Epithelial cell of proximal tubule (primary cell): Measurements from ENCODE around the gene NPAP1. TPM values are rescaled to one million over a fixed set of nuclear protein-coding genes. Genes with fewer than 3 reads are reported as not detected.
A peak's percentile ranks its signal among the peaks of the same experiment; 100 is the strongest.
"Not testable (repeated sequence)": the region's sequence is repeated elsewhere in the genome, so short reads cannot be mapped to it uniquely, and the experiment has no call there.

ENCODE experiments used
- DNase-seq: peaks from one replicate; pipeline ENCODE4 v3.0.0-alpha.2; 2011; ENCODE audit warnings: low read depth
- H3K4me3 ChIP-seq: 2 replicates; pipeline ENCODE4 v1.5.1; 2011; ENCODE audit warnings: low read depth, mild to moderate bottlenecking, low read length
- CTCF ChIP-seq: conservative IDR thresholded peaks from 2 replicates; pipeline ENCODE4 v1.5.1; 2012; ENCODE audit warnings: low read depth, mild to moderate bottlenecking, low read length
- total RNA-seq: library from RNA; depleted of rRNA; stranded (reverse); fragments of >200 nt; gene quantifications from 2 replicates; pipeline ENCODE4 v1.2.3, GENCODE V29; 2015

NPAP1 gene
- total RNA-seq, result 0.07 TPM in 1 of 2 replicates, not detected in the other

- no peak for TF ChIP-seq CTCF
- DNase-seq, result no peak
- H3K4me3 ChIP-seq, result no peak within 1 kb of the TSS
Measured at GRCh38 chr15:24675332-24676144, at the start of gene NPAP1. TSS of gene NPAP1 (plus strand) at chr15:24675775. CDS start at chr15:24675868, 93 bp downstream.

GRCh38 chr15:24627443-24627842, 48.1 kb upstream of the NPAP1 start:
- peak; percentile 29 for DNase-seq
- TF ChIP-seq CTCF, result no peak
- H3K4me3 ChIP-seq, result no peak overlapping the region

- TF ChIP-seq CTCF, result no peak
- DNase-seq, result no peak
- no peak overlapping the region for H3K4me3 ChIP-seq
Measured at GRCh38 chr15:24633082-24633481, 42.5 kb upstream of the NPAP1 start.

GRCh38 chr15:24639412-24639811, 36.2 kb upstream of the NPAP1 start:
- H3K4me3 ChIP-seq, DNase-seq: not testable (repeated sequence)

GRCh38 chr15:24645627-24646026, 29.9 kb upstream of the NPAP1 start:
- no peak for TF ChIP-seq CTCF
- no peak overlapping the region for H3K4me3 ChIP-seq

GRCh38 chr15:24659622-24660021, 16.0 kb upstream of the NPAP1 start:
- no peak for DNase-seq
- TF ChIP-seq CTCF, result no peak

More at GRCh38 chr15:24645627-24646026, 29.9 kb upstream of the NPAP1 start:
- DNase-seq, result no peak

GRCh38 chr15:24662991-24663390, 12.6 kb upstream of the NPAP1 start:
- no peak overlapping the region for H3K4me3 ChIP-seq
- DNase-seq, result no peak
- TF ChIP-seq CTCF, result no peak

More at GRCh38 chr15:24659622-24660021, 16.0 kb upstream of the NPAP1 start:
- H3K4me3 ChIP-seq, result no peak overlapping the region
